ENCODE measurements around the gene BMERB1. TPM values are rescaled to one million over a fixed set of nuclear protein-coding genes. Genes with fewer than 3 reads are reported as not detected.

Gene BMERB1
- total and polyA plus RNA-seq, 9 of the 15 experiments (the other 6 are each of a cell fraction or from before 2014, with no cell fraction given): 0.29 to 2.9 (median 0.94) TPM

- H3K79me2 ChIP-seq (ENCODE audit: control insufficient read depth, insufficient read depth, low read length): no peaks in the 10 kb centered on the region
- H3K4me3 ChIP-seq: no peak overlapping the region
- no TSS peak for BruUV-seq (replicated peaks)
- H3K27me3 ChIP-seq (ENCODE audit: control insufficient read depth in 2 of 2, insufficient read depth in 2 of 2, low read length in 2 of 2): peaks cover 11 to 26% of the 10 kb centered on the region in 2 experiments; a peak in 4 of 5 replicates
- in situ Hi-C loops (cut with MboI): no loop called here
- no peak for FAIRE-seq
- ATAC-seq: no peak
- no peaks in the 10 kb centered on the region for H4K20me1 ChIP-seq (replicated peaks; ENCODE audit: control insufficient read depth, insufficient read depth, low read length)
- H3K36me3 ChIP-seq (ENCODE audit: control insufficient read depth, insufficient read depth, low read length): no peaks in the 10 kb centered on the region
- H3K27ac ChIP-seq (ENCODE audit: extremely low read depth, low read depth, low read length): no peak overlapping the region
- H3K9me3 ChIP-seq (replicated peaks; ENCODE audit: control insufficient read depth, insufficient read depth, low read depth, low read length): no peaks in the 10 kb centered on the region; the same call in 1 of the 2 replicates
- no peak overlapping the region for H3K4me2 ChIP-seq (ENCODE audit: insufficient read depth, low read length)
- no peaks in the 10 kb centered on the region for H3K4me1 ChIP-seq (replicated peaks in 1 of 2; ENCODE audit: control insufficient read depth in 2 of 2, insufficient read depth in 2 of 2, low read length in 2 of 2)
- intact Hi-C loops (cut with micrococcal nuclease): no loop called here
- 0% methylated on average over 3 of the region's 3 CpGs for WGBS (ENCODE audit: insufficient coverage, low coverage, missing lambda C conversion rate)
- H3K9me1 ChIP-seq (ENCODE audit: control insufficient read depth, insufficient read depth, low read length): no peaks in the 10 kb centered on the region
- TF ChIP-seq CEBPZ (IDR thresholded peaks at IDR 0.05; ENCODE audit: borderline replicate concordance, low read depth, low read length): no peak
- no peak for TF ChIP-seq ZNF133 (CRISPR knock-in tag; IDR thresholded peaks at IDR 0.05)
- TF ChIP-seq POLR3A (IDR thresholded peaks at IDR 0.05; ENCODE audit: borderline replicate concordance, extremely low read depth, insufficient read depth, insufficient read length): no peak
- no peak for TF ChIP-seq ZSCAN29 (IDR thresholded peaks at IDR 0.05)
- no peak overlapping the region for H3K9ac ChIP-seq (ENCODE audit: insufficient read depth in 1 of 2, low read depth in 2 of 2, low read length in 2 of 2)
- no peak overlapping the region for H2AFZ ChIP-seq (ENCODE audit: low read depth, low read length)
- no peak for DNase-seq (ENCODE audit: extremely low read depth in 1 of 4, low spot score in 3 of 4)
- CTCF ChIA-PET (ENCODE audit: low intra/inter-chr PET ratio): no interaction called here
- POLR2A ChIA-PET: interaction anchor here (0.7 kb wide), 1 partner anchor 86 kb away, joined by 3 read pairs; no protein-coding TSS in a partner anchor
Measured at GRCh38 chr16:15415511-15415985, 18.8 kb upstream of the BMERB1 start.

Measured in K562 (cell line).